Transverse colon (tissue), 4 donors: ENCODE data around the gene TC2N.

ENCODE experiments used
- EP300 ChIP-seq: sonication (generic); formaldehyde crosslinking; IDR thresholded peaks from one replicate; pipeline ENCODE4 v1.6.1; 2017; ENCODE audit warnings: antibody characterized with exemption, low read depth
- POLR2A ChIP-seq: fragments of 450-650 bp; IDR thresholded peaks from one replicate; pipeline ENCODE4 v1.6.1; 2016; ENCODE audit warnings: antibody characterized with exemption, mild to moderate bottlenecking, moderate library complexity
- POLR2AphosphoS5 ChIP-seq, 3 donors: sonication (generic); formaldehyde crosslinking; IDR thresholded peaks; one replicate each; pipeline ENCODE4 v1.6.1; 2016; ENCODE audit warnings: antibody characterized with exemption in 3 of 3
- TF ChIP-seq, protein P1 (sequence below), 5 experiments: fragments of 200-600 bp in 3 of 5; fragments of 450-650 bp in 2 of 5; sonication (generic) in 3 of 5; IDR thresholded peaks; 1 replicate in 2 of 5; 2 replicates in 3 of 5; pipeline ENCODE4 v1.5.1; 2016 to 2017; ENCODE audit warnings: antibody characterized with exemption in 5 of 5, inconsistent platforms in 3 of 5, mild to moderate bottlenecking in 2 of 5, moderate library complexity in 1 of 5

DNA sequence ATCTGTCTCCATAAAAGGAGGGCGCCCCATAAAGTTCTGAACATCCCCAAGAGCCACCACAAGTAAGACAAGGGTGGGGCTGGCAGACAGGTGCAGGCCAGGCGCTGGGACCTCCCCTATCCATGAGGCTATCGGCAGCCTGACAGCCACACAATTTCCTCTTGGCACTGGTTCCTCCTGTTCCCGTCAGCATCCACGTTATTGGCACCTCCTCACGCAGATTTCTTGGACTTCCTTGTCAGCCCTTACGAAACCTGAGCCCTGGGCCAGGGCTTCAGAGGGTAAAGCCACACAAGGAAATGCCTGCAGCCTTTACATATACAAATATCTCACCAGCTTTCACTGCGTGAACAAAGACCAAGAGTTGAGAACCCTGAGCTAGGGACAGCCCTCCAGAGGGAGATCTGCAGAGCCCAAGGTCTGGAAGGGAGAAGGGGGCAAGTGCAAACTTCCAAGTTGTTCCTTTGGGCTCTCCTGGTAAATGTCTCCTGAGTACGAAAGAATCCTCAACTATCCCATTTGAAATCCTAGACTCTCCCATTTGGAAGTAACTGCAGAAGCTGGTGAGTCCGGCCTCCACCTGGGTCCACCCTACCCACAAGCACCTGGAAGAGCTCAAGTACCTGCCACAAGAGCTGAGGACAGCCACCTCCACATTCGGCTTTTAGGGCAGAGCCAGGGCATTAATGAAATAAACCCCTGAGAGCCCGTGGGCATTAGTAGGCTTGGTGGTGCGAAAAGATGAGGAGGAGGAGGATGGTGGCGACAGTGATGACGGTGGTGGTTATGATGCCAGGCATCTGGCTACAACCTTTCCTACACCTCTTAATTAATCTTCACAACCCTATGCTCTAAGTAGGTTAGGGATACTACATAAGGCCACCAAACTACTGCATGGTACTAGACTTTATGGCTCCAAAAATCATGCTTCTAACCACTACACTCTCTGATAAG, 5.5 kb upstream of the TC2N start:
- TF ChIP-seq, protein P1, sequence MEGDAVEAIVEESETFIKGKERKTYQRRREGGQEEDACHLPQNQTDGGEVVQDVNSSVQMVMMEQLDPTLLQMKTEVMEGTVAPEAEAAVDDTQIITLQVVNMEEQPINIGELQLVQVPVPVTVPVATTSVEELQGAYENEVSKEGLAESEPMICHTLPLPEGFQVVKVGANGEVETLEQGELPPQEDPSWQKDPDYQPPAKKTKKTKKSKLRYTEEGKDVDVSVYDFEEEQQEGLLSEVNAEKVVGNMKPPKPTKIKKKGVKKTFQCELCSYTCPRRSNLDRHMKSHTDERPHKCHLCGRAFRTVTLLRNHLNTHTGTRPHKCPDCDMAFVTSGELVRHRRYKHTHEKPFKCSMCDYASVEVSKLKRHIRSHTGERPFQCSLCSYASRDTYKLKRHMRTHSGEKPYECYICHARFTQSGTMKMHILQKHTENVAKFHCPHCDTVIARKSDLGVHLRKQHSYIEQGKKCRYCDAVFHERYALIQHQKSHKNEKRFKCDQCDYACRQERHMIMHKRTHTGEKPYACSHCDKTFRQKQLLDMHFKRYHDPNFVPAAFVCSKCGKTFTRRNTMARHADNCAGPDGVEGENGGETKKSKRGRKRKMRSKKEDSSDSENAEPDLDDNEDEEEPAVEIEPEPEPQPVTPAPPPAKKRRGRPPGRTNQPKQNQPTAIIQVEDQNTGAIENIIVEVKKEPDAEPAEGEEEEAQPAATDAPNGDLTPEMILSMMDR (IDR thresholded peaks at IDR 0.05), result no peak
- TF ChIP-seq EP300 (no peak), POLR2A (peak; percentile 68), POLR2AphosphoS5 (IDR thresholded peaks at IDR 0.05) (peak; percentile 69 to 79 (median 76))
